GM23248 (cell line): ENCODE results near the gene PPP1CB. TPM values are rescaled to one million over a fixed set of nuclear protein-coding genes. Genes with fewer than 3 reads are reported as not detected.

ENCODE experiments used
- DNase-seq: peaks from one replicate; pipeline ENCODE4 v3.0.0-alpha.2; 2015
- H2AFZ ChIP-seq: fragments of 200-600 bp; sonication (generic); 2 replicates; pipeline ENCODE4 v1.6.1; 2016; ENCODE audit warnings: antibody characterized with exemption
- H3F3A ChIP-seq: fragments of 200-600 bp; sonication (generic); 2 replicates; pipeline ENCODE4 v1.6.1; 2016; ENCODE audit warnings: mild to moderate bottlenecking, antibody characterized with exemption, mixed run types; ENCODE audit not compliant: insufficient read depth
- H3K27ac ChIP-seq: fragments of 200-600 bp; sonication (generic); 2 replicates; pipeline ENCODE4 v1.5.1; 2016; ENCODE audit warnings: mild to moderate bottlenecking
- H3K27me3 ChIP-seq: fragments of 200-600 bp; sonication (generic); replicated peaks from 2 replicates; pipeline ENCODE4 v1.6.1; 2016; ENCODE audit warnings: mild to moderate bottlenecking; ENCODE audit not compliant: insufficient read depth
- H3K36me3 ChIP-seq: fragments of 200-600 bp; sonication (generic); 2 replicates; pipeline ENCODE4 v1.6.1; 2016; ENCODE audit warnings: low read depth, mild to moderate bottlenecking
- H3K4me1 ChIP-seq: fragments of 200-600 bp; sonication (generic); 2 replicates; pipeline ENCODE4 v1.6.1; 2016; ENCODE audit warnings: mild to moderate bottlenecking; ENCODE audit not compliant: insufficient read depth
- H3K4me2 ChIP-seq: fragments of 200-600 bp; sonication (generic); one replicate; pipeline ENCODE4 v1.6.1; 2016; ENCODE audit warnings: mild to moderate bottlenecking; ENCODE audit not compliant: unreplicated experiment
- H3K4me3 ChIP-seq: fragments of 200-600 bp; sonication (generic); 2 replicates; pipeline ENCODE4 v1.5.1; 2016; ENCODE audit warnings: mild to moderate bottlenecking
- H3K79me2 ChIP-seq: fragments of 200-600 bp; sonication (generic); 2 replicates; pipeline ENCODE4 v1.6.1; 2016; ENCODE audit warnings: mild to moderate bottlenecking; ENCODE audit not compliant: insufficient read depth
- H3K9ac ChIP-seq: fragments of 200-600 bp; sonication (generic); 2 replicates; pipeline ENCODE4 v1.6.1; 2016; ENCODE audit warnings: mild to moderate bottlenecking
- H3K9me2 ChIP-seq: fragments of 200-600 bp; sonication (generic); 2 replicates; pipeline ENCODE4 v1.6.1; 2016; ENCODE audit warnings: mixed run types, mild to moderate bottlenecking, moderate library complexity; ENCODE audit not compliant: insufficient read depth
- H3K9me3 ChIP-seq: fragments of 200-600 bp; sonication (generic); one replicate; pipeline ENCODE4 v1.6.1; 2017; ENCODE audit warnings: low read depth
- H4K20me1 ChIP-seq: fragments of 200-600 bp; sonication (generic); 2 replicates; pipeline ENCODE4 v1.6.0; 2016; ENCODE audit not compliant: insufficient read depth
- EZH2 ChIP-seq: fragments of 200-600 bp; sonication (generic); IDR thresholded peaks from 2 replicates; pipeline ENCODE4 v1.6.1; 2018; ENCODE audit warnings: antibody characterized with exemption, mild to moderate bottlenecking; ENCODE audit not compliant: insufficient read depth, poor library complexity, severe bottlenecking
- EZH2phosphoT487 ChIP-seq: fragments of 200-600 bp; sonication (generic); IDR thresholded peaks from 2 replicates; pipeline ENCODE4 v1.6.1; 2018; ENCODE audit warnings: antibody characterized with exemption, moderate library complexity, mild to moderate bottlenecking, low read depth; ENCODE audit not compliant: insufficient read depth
- WGBS, 2 experiments: methylation state at CpG; one replicate each; pipeline ENCODE4 v1.1.6; 2015 to 2017; ENCODE audit warnings: low lambda C conversion rate in 2 of 2, low coverage in 1 of 2; ENCODE audit errors: missing lambda C conversion rate in 2 of 2; 5-methylcytosine and 5-hydroxymethylcytosine counted together
- in situ Hi-C: fragments of 300-500 bp; cut with MboI; formaldehyde crosslinking; loops from 2 replicates; pipeline ENCODE4 v1.15.0; 2020
- polyA plus RNA-seq: library from polyadenylated mRNA; unstranded; fragments of >200 nt; fragmentation: Nextera tagmentation; extraction: Ambion mirVana; gene quantifications from 2 replicates; pipeline ENCODE4 v1.2.1, GENCODE V29; 2016
- total RNA-seq: library from RNA; depleted of rRNA; stranded (reverse); fragments of >200 nt; shearing (Covaris generic); gene quantifications from 2 replicates; pipeline ENCODE4 v1.2.3, GENCODE V29; 2014

PPP1CB gene
- total and polyA plus RNA-seq, 2 experiments from 2014 or later = 122 to 127 TPM

GRCh38 chr2:28818053-28818452, 66.4 kb downstream of the PPP1CB start:
- H4K20me1 ChIP-seq = no peaks in the 10 kb centered on the region
- peaks cover 5% of the 10 kb centered on the region; the same call in 1 of the 2 replicates for H3F3A ChIP-seq
- WGBS, 2 experiments = 77% methylated on average over 3 of the region's 3 CpGs
- TF ChIP-seq EZH2 (no peak), EZH2phosphoT487 (no peak)
- no peaks in the 10 kb centered on the region for H3K27me3 ChIP-seq
- H3K9ac ChIP-seq = no peak overlapping the region
- in situ Hi-C loops = no loop called here
- no peak overlapping the region for H3K4me3 ChIP-seq
- no peaks in the 10 kb centered on the region for H3K9me2 ChIP-seq
- DNase-seq = no peak
- no peaks in the 10 kb centered on the region for H3K79me2 ChIP-seq
- H3K4me1 ChIP-seq = no peaks in the 10 kb centered on the region
- no peaks in the 10 kb centered on the region for H3K9me3 ChIP-seq
- no peak overlapping the region for H3K4me2 ChIP-seq
- no peak overlapping the region for H2AFZ ChIP-seq
- no peak overlapping the region for H3K27ac ChIP-seq
- H3K36me3 ChIP-seq = no peaks in the 10 kb centered on the region

GRCh38 chr2:28821295-28821958, 69.8 kb downstream of the PPP1CB start:
- H3K36me3 ChIP-seq = no peaks in the 10 kb centered on the region
- TF ChIP-seq EZH2phosphoT487 (no peak), EZH2 (no peak)
- no peaks in the 10 kb centered on the region for H4K20me1 ChIP-seq
- no peaks in the 10 kb centered on the region for H3K27me3 ChIP-seq
- H3K9me2 ChIP-seq = no peaks in the 10 kb centered on the region
- peaks cover 5% of the 10 kb centered on the region; the same call in 1 of the 2 replicates for H3F3A ChIP-seq
- WGBS, 2 experiments = 2 to 3% methylated on average over 8 of the region's 8 CpGs
- H3K9me3 ChIP-seq = no peaks in the 10 kb centered on the region
- peak overlapping the region; percentile 3 for H3K4me2 ChIP-seq
- H3K4me3 ChIP-seq = no peak overlapping the region
- no peak overlapping the region for H3K27ac ChIP-seq
- no peak overlapping the region for H3K9ac ChIP-seq
- no peaks in the 10 kb centered on the region for H3K4me1 ChIP-seq
- in situ Hi-C loops = no loop called here
- peak overlapping the region; percentile 57; the same call in 1 of the 2 replicates for H2AFZ ChIP-seq
- H3K79me2 ChIP-seq = no peaks in the 10 kb centered on the region
- DNase-seq = peak; percentile 51

- H3K79me2 ChIP-seq = no peaks in the 10 kb centered on the region
- H3K27ac ChIP-seq = no peak overlapping the region
- H3K36me3 ChIP-seq = no peaks in the 10 kb centered on the region
- in situ Hi-C loops = no loop called here
- no peak overlapping the region for H2AFZ ChIP-seq
- no peaks in the 10 kb centered on the region for H3K27me3 ChIP-seq
- no peaks in the 10 kb centered on the region for H4K20me1 ChIP-seq
- H3K4me3 ChIP-seq = no peak overlapping the region
- no peak overlapping the region for H3K4me2 ChIP-seq
- no peak for DNase-seq
- no peak overlapping the region for H3K9ac ChIP-seq
- no peaks in the 10 kb centered on the region for H3K9me3 ChIP-seq
- no peaks in the 10 kb centered on the region for H3K4me1 ChIP-seq
- no peaks in the 10 kb centered on the region for H3K9me2 ChIP-seq
- TF ChIP-seq EZH2 (no peak), EZH2phosphoT487 (no peak)
- peaks cover 5% of the 10 kb centered on the region; the same call in 1 of the 2 replicates for H3F3A ChIP-seq
These were observed 70.4 kb downstream of the PPP1CB start for GRCh38 chr2:28822036-28822435.

DNA sequence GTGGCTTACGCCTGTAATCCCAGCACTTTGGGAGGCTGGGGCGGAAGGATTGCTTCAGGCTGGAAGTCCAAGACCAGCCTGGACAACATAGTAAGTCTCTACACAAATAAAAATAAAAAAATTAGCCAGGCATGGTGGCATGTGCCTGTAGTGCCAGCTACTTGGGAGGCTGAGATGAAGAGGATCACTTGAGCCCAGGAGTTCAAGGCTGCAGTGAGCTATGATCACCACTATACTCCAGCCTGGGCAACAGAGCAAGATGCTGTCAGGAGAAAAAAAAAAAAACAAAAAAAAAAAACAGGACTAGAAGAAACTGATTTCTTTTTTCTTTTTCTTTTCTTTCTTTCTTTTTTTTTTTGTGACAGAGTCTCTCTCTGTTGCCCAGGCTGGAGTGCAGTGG, 72.6 kb downstream of the PPP1CB start:
- Histone ChIP-seq H3K9me3 (no peaks in the 10 kb centered on the region), H3K36me3 (no peaks in the 10 kb centered on the region), H3F3A (peaks cover 5% of the 10 kb centered on the region; the same call in 1 of the 2 replicates), H3K9ac (no peak overlapping the region), H4K20me1 (no peaks in the 10 kb centered on the region), H3K4me3 (no peak overlapping the region), H3K79me2 (no peaks in the 10 kb centered on the region), H3K4me2 (no peak overlapping the region), H3K27me3 (no peaks in the 10 kb centered on the region), H2AFZ (no peak overlapping the region), H3K4me1 (no peaks in the 10 kb centered on the region), H3K27ac (no peak overlapping the region), H3K9me2 (no peaks in the 10 kb centered on the region)
- WGBS, 2 experiments = 96 to 98% methylated on average over 2 of the region's 2 CpGs
- in situ Hi-C loops = no loop called here
- no peak for DNase-seq
- TF ChIP-seq EZH2 (no peak), EZH2phosphoT487 (no peak)

- Histone ChIP-seq H3K36me3 (no peaks in the 10 kb centered on the region), H3K27me3 (no peaks in the 10 kb centered on the region), H3K4me3 (no peak overlapping the region), H4K20me1 (no peaks in the 10 kb centered on the region), H3K9ac (no peak overlapping the region), H3K9me2 (no peaks in the 10 kb centered on the region), H2AFZ (no peak overlapping the region), H3K27ac (no peak overlapping the region), H3K4me1 (no peaks in the 10 kb centered on the region), H3K79me2 (no peaks in the 10 kb centered on the region), H3K4me2 (no peak overlapping the region), H3K9me3 (no peaks in the 10 kb centered on the region), H3F3A (peaks cover 5% of the 10 kb centered on the region; the same call in 1 of the 2 replicates)
- in situ Hi-C loops = no loop called here
- no peak for DNase-seq
- TF ChIP-seq EZH2phosphoT487 = no peak
- no peak for TF ChIP-seq EZH2
These were observed 73.2 kb downstream of the PPP1CB start for GRCh38 chr2:28824870-28825269.
